ENCODE measurements around the gene CD8B2.
A peak's percentile ranks its signal among the peaks of the same experiment; 100 is the strongest.
"Not testable (repeated sequence)": the region's sequence is repeated elsewhere in the genome, so short reads cannot be mapped to it uniquely, and the experiment has no call there.

CD8B2 gene

GRCh38 chr2:106486551-106487385 lies at the start of gene CD8B2:
Gene CD8B2 (plus strand): TSS chr2:106487364. CDS start chr2:106487427, 63 bp downstream.
- DNase-seq = not testable (repeated sequence)

GRCh38 chr2:106461882-106462281 lies 25.3 kb upstream of the CD8B2 start:
- peak; percentile 32 for DNase-seq

DNA sequence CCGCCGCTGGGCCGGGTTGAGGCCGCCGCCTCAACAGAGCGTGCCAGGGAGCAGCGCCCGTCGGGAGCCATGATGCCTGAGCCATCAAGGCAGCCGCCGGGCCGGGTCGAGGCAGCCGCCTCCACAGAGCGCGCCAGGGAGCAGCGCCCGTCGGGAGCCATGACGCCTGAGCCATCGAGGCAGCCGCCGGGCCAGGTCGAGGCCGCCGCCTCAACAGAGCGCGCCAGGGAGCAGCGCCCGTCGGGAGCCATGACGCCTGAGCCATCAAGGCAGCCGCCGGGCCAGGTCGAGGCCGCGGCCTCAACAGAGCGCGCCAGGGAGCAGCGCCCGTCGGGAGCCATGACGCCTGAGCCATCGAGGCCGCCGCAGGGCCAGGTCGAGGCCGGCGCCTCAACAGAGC lies 19.6 kb upstream of the CD8B2 start:
- DNase-seq = not testable (repeated sequence)

GRCh38 chr2:106468107-106468506 lies 19.1 kb upstream of the CD8B2 start, which contains the start of gene RGPD3:
Gene RGPD3 (minus strand): TSS chr2:106468413. CDS start chr2:106468288, 125 bp downstream.
- DNase-seq = not testable (repeated sequence)

DNA sequence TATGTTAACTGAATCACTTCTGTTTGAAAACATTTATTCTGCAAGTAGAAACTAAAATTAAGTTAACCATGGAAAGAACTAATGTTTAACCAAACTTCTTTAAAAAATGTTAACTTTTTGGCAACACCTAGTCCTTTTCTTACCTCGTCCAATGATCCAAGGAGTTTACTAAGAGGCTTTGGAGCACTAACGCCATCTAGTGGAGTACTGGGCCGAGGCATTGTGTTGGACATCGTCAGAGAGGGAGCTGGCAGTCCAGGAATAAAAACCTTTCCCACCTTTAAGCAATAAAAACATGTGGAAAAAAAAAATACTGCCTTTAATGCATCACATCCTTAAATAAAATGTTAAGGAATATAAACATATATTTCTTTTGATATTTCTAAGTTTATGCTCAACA lies 16.5 kb upstream of the CD8B2 start:
- not testable (repeated sequence) for DNase-seq

DNA sequence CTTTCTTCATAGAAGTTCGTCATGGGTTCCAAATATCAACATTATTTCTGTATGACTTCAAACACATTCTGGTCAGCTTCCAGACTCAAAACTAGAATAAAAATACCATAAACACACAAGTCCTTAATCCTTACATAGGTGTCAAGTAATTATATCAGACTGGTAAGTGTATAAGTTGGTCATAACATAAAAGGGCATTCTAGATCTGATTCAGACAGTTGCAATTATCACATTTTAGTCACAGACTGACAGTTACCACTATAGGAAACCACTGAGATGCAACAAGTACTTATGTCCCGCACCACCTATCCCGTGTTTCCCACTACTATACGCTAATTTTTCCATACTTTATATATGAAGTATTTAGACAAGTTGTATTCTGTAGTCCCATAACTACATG lies 9.5 kb upstream of the CD8B2 start:
- DNase-seq = not testable (repeated sequence)

GRCh38 chr2:106479563-106479962 lies 7.6 kb upstream of the CD8B2 start:
- DNase-seq = not testable (repeated sequence)

GRCh38 chr2:106487386-106488191 lies 425 bp downstream of the CD8B2 start:
- DNase-seq = not testable (repeated sequence)

GRCh38 chr2:106489701-106490100 lies 2.5 kb downstream of the CD8B2 start:
- DNase-seq = not testable (repeated sequence)

DNA sequence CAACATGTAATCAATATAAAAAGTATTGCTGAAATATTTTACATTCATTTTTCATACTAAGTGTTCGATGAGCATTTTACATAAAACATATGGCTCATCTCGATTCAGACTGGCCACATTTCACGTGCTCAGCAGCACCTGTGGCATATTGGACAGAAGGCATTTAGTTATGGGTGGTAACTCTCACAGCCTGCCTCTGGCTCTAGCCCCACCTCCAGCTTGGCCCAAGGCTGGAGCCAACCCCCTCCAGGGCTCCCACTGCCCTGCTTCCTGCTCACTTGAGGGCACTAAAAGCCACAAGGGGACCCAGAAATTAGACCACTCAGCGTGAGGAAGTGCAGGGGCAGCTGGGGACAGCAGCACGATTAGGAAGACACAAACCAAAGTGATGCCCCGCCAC lies 5.2 kb downstream of the CD8B2 start:
- not testable (repeated sequence) for DNase-seq

- not testable (repeated sequence) for DNase-seq
Measured at GRCh38 chr2:106492913-106493312, 5.7 kb downstream of the CD8B2 start.

GRCh38 chr2:106498549-106498948 lies 11.4 kb downstream of the CD8B2 start:
- DNase-seq = not testable (repeated sequence)

DNA sequence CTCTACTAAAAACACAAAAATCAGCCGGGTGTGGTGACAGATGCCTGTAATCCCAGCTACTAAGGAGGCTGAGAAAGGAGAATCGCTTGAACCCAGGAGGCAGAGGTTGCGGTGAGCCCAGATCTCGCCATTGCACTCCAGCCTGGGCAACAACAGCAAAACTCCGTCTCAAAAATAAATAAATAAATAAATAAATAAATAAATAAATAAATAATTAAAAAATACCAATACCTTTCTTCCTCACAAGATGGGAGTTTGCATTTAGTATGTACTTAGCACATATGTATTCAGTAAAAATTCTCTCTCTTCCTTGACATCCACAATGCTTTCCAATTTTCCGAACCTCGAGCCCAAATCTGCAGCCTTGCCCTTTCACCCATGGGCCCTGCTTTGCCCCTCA lies 13.2 kb downstream of the CD8B2 start:
- not testable (repeated sequence) for DNase-seq

- DNase-seq = not testable (repeated sequence)
Measured at GRCh38 chr2:106502351-106502750, 15.2 kb downstream of the CD8B2 start.

DNA sequence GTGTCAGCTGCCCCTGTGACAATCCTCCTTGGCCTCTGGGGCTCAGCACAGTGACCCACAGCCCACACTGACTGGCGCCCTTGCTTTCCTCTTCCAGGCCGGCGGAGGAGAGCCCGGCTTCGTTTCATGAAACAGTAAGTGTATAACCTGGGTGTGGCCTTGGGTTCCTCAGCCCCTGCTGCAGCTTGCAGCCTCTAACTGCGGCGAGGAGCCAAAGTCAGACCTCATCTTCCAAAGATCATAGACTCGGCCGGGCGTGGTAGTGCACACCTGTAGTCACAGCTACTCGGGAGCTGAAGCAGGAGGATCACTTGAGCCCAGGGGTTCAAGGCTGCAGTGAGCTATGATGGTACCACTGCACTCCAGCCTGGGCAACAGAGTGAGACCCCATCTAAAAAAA lies 17.0 kb downstream of the CD8B2 start:
- DNase-seq = not testable (repeated sequence)

GRCh38 chr2:106504787-106505186 lies 17.6 kb downstream of the CD8B2 start:
- DNase-seq = not testable (repeated sequence)

DNA sequence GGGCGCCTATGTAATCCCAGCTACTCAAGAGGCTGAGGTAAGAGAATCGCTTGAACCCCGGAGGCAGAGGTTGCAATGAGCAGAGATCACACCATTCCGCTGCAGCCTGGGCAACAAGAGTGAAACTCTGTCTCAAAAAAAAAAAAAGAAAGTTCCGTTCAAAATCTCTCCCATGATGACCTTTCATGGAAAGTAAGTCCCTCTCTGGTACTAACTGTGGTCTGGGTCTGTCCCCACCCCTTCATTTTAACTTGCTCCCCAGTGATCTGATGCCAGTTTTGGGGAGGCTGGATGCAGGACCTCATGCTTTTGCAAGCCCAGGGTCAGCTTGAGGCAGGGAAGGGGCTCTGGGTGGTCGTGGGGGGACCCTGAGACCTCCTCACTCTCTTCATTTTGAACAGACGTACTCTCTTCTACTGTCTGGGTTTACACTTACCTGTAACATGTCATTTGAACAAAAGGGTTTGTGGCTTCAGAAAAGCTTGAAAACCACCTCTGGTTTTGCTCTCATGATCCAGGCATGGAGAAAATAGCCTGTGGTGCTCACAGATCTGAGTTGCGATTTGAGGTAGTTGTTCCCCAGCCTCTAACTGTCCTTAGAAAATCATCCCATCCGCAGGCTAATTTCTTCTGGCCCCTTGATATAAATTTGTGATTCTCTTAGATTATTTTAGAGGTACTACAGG lies 19.0 kb downstream of the CD8B2 start:
- DNase-seq = not testable (repeated sequence)

- DNase-seq = not testable (repeated sequence)
Measured at GRCh38 chr2:106508660-106509373, 21.7 kb downstream of the CD8B2 start.

GRCh38 chr2:106509374-106509770 lies 22.2 kb downstream of the CD8B2 start:
- not testable (repeated sequence) for DNase-seq

DNA sequence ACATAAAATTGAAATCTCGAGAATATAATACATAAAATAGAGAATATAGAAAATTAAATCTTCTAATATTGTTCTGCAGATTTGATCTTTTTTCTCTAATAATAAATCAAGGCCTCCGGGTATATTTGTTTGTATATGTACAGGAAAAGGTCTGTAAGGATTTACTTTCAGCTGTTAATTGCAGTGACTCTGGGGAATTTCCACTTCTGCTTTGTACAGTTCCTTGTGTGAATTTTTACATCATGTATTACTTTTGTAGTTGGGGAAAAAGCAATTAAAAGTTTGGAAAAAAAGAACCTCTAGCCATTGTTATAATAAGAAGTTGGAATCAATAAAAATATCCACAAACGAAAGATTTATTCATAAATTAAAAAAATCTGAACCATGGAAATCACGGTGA lies 23.6 kb downstream of the CD8B2 start:
- DNase-seq = not testable (repeated sequence)

GRCh38 chr2:106511476-106511901 lies 24.3 kb downstream of the CD8B2 start:
- DNase-seq = not testable (repeated sequence)

GRCh38 chr2:106511934-106512333 lies 24.8 kb downstream of the CD8B2 start:
- DNase-seq = not testable (repeated sequence)

Data from hematopoietic multipotent progenitor cell treated with erythropoietin and hydrocortisone succinate and interleukin-3 and kit ligand, for 6 days (in vitro differentiated cells).